Activated naive CD4-positive, alpha-beta T cell treated with anti-CD3 and anti-CD28 coated beads for 36 hours (primary cell): ENCODE results near the gene DAZAP1. TPM values are rescaled to one million over a fixed set of nuclear protein-coding genes. Genes with fewer than 3 reads are reported as not detected.

ENCODE experiments used
- CTCF ChIA-PET: fragments of 350-600 bp; sonication (Branson Sonifier 250); formaldehyde crosslinking; loops from one replicate; lab custom pipeline; 2021; ENCODE audit warnings: antibody characterized with exemption; lab: Charles Lee
- DNase-seq: peaks from one replicate; pipeline ENCODE4 v3.0.0-alpha.2; 2020
- H3K27ac Mint-ChIP-seq: one replicate; pipeline ENCODE4 v1.8.0; 2021; ENCODE audit warnings: mild to moderate bottlenecking, mixed read lengths
- H3K27me3 Mint-ChIP-seq: one replicate; pipeline ENCODE4 v1.8.0; 2021; ENCODE audit warnings: low read depth, mixed read lengths
- H3K36me3 Mint-ChIP-seq: one replicate; pipeline ENCODE4 v1.8.0; 2021; ENCODE audit warnings: low read depth, mixed read lengths
- H3K4me1 Mint-ChIP-seq: one replicate; pipeline ENCODE4 v1.8.0; 2021; ENCODE audit warnings: low read depth, mixed read lengths
- H3K4me3 Mint-ChIP-seq: one replicate; pipeline ENCODE4 v1.8.0; 2021; ENCODE audit warnings: mild to moderate bottlenecking, moderate library complexity, mixed read lengths
- H3K9me3 Mint-ChIP-seq: one replicate; pipeline ENCODE4 v1.8.0; 2021; ENCODE audit warnings: mixed read lengths
- intact Hi-C: fragments of 100-400 bp; cut with micrococcal nuclease; formaldehyde crosslinking; loops from one replicate; pipeline ENCODE4 v1.15.1; 2023
- total RNA-seq, 2 experiments: library from RNA; stranded (reverse); gene quantifications; one replicate each; pipeline ENCODE4 v1.2.3, GENCODE V29; 2021

DAZAP1 gene
- total RNA-seq, 2 experiments from 2014 or later, result 253 to 265 TPM

- Mint-ChIP-seq H3K4me1 (peaks cover 66% of the 10 kb centered on the region), H3K4me3 (peak overlapping the region; percentile 92), H3K27me3 (no peaks in the 10 kb centered on the region), H3K9me3 (no peaks in the 10 kb centered on the region), H3K27ac (peak overlapping the region; percentile 92), H3K36me3 (peaks cover 21% of the 10 kb centered on the region)
- CTCF ChIA-PET, result no interaction called here
- peak; percentile 37 for DNase-seq
- intact Hi-C loops, result no loop called here
These were observed 2.9 kb downstream of the DAZAP1 start for GRCh38 chr19:1410136-1410786.

GRCh38 chr19:1410789-1411188 lies 3.4 kb downstream of the DAZAP1 start:
- no peaks in the 10 kb centered on the region for H3K27me3 Mint-ChIP-seq
- DNase-seq, result no peak
- peaks cover 71% of the 10 kb centered on the region for H3K4me1 Mint-ChIP-seq
- H3K9me3 Mint-ChIP-seq, result no peaks in the 10 kb centered on the region
- intact Hi-C loops, result no loop called here
- H3K4me3 Mint-ChIP-seq, result peak overlapping the region; percentile 92
- peak overlapping the region; percentile 92 for H3K27ac Mint-ChIP-seq
- CTCF ChIA-PET, result no interaction called here
- H3K36me3 Mint-ChIP-seq, result peaks cover 24% of the 10 kb centered on the region

DNA sequence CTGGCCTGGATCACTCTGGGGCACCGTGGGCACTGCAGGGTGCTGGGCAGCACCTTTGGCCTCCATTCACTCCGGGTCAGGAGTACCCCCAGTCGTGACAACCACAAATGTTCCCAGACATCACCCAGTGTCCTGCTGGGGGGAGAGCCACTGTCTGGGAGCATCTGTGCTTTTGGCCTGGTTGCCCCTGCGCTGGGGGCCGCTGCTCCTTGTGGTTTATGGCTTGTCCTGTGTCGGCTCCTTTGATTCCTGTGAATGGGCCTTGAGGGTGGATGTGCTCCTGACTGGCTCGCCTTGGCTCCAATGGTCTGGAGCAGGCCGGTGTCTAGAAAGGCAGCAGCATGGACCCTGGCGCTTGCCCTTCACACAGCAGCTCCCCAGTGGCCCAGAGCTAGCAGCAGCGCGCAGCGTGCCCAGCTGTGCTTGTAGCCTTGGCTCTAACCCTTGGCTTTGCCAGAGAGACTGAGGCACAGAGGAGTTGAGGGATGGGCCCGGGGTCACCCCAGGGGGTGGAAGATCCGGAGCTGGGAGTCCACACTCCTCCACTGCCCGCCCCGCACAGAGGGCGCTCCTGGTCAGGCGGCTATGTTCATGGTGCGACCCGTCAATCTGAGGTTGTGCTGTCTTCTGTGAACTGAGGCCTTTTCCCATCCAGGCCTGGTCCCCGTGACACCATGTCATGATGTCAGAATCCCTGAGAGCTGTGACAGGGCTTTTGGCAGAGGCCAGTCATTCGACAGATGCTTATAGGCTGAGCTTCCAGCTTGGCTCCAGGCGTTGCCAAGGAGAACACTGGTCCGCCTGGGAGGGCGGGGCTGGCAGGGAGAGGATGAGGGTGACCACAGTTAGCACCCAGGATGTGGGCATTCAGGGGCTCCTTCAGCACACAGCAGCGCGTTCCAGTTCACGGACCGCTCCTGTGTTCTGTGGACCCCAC lies 4.1 kb downstream of the DAZAP1 start:
- DNase-seq, result no peak
- CTCF ChIA-PET, result no interaction called here
- H3K9me3 Mint-ChIP-seq, result no peaks in the 10 kb centered on the region
- H3K27ac Mint-ChIP-seq, result peak overlapping the region; percentile 73
- peaks cover 74% of the 10 kb centered on the region for H3K4me1 Mint-ChIP-seq
- no peaks in the 10 kb centered on the region for H3K27me3 Mint-ChIP-seq
- H3K36me3 Mint-ChIP-seq, result peaks cover 25% of the 10 kb centered on the region
- intact Hi-C loops, result no loop called here
- peak overlapping the region; percentile 27 for H3K4me3 Mint-ChIP-seq

GRCh38 chr19:1412323-1412923 lies 5.0 kb downstream of the DAZAP1 start:
- intact Hi-C loops, result no loop called here
- DNase-seq, result no peak
- no peak overlapping the region for H3K4me3 Mint-ChIP-seq
- H3K36me3 Mint-ChIP-seq, result peaks cover 28% of the 10 kb centered on the region
- H3K27me3 Mint-ChIP-seq, result no peaks in the 10 kb centered on the region
- no peaks in the 10 kb centered on the region for H3K9me3 Mint-ChIP-seq
- peak overlapping the region; percentile 73 for H3K27ac Mint-ChIP-seq
- CTCF ChIA-PET, result interaction anchor here (0.5 to 1.0 kb wide), 3 partner anchors 9 to 36 kb away, joined by 3 to 4 read pairs (median 3); no protein-coding TSS in a partner anchor
- peaks cover 75% of the 10 kb centered on the region for H3K4me1 Mint-ChIP-seq

- no peaks in the 10 kb centered on the region for H3K9me3 Mint-ChIP-seq
- no peak overlapping the region for H3K4me3 Mint-ChIP-seq
- peaks cover 78% of the 10 kb centered on the region for H3K4me1 Mint-ChIP-seq
These were observed 5.8 kb downstream of the DAZAP1 start for GRCh38 chr19:1412995-1413800.

GRCh38 chr19:1416014-1416841 lies 8.8 kb downstream of the DAZAP1 start:
- intact Hi-C loops, result no loop called here
- CTCF ChIA-PET, result interaction anchor here (0.8 kb wide), 1 partner anchor 418 kb away, joined by 4 read pairs; no protein-coding TSS in a partner anchor
- Mint-ChIP-seq H3K27ac (no peak overlapping the region), H3K4me1 (peaks cover 52% of the 10 kb centered on the region), H3K4me3 (no peak overlapping the region), H3K36me3 (peaks cover 25% of the 10 kb centered on the region), H3K9me3 (no peaks in the 10 kb centered on the region), H3K27me3 (no peaks in the 10 kb centered on the region)
- DNase-seq, result no peak

More at GRCh38 chr19:1412995-1413800, 5.8 kb downstream of the DAZAP1 start:
- Mint-ChIP-seq H3K27me3 (no peaks in the 10 kb centered on the region), H3K36me3 (peaks cover 31% of the 10 kb centered on the region), H3K27ac (peak overlapping the region; percentile 53)
- intact Hi-C loops, result no loop called here
- DNase-seq, result no peak
- CTCF ChIA-PET, result interaction anchor here (0.5 to 1.0 kb wide), 3 partner anchors 9 to 37 kb away, joined by 3 to 4 read pairs (median 3); no protein-coding TSS in a partner anchor

DNA sequence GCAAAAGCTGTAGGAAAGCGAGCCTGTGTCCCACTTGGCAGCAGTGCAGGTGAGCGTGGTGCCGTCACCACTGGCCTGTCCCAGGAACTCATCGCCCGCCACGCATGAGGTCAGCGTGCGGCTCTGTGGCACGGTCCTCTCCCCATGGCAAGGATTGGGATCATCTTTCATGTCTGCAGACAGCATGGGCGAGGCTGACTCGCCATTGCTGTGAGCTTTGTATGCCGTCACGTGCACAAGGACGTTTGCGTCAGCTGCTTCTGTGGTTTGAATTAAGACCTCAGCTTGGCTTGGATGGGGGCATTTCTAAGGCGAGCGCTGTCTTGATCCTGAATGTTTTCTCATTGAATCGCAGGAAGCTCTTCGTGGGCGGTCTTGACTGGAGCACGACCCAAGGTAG lies 9.8 kb downstream of the DAZAP1 start:
- no peaks in the 10 kb centered on the region for H3K27me3 Mint-ChIP-seq
- no peak for DNase-seq
- no peaks in the 10 kb centered on the region for H3K9me3 Mint-ChIP-seq
- intact Hi-C loops, result no loop called here
- peaks cover 43% of the 10 kb centered on the region for H3K4me1 Mint-ChIP-seq
- H3K36me3 Mint-ChIP-seq, result peaks cover 25% of the 10 kb centered on the region
- H3K4me3 Mint-ChIP-seq, result no peak overlapping the region
- no peak overlapping the region for H3K27ac Mint-ChIP-seq
- CTCF ChIA-PET, result no interaction called here

DNA sequence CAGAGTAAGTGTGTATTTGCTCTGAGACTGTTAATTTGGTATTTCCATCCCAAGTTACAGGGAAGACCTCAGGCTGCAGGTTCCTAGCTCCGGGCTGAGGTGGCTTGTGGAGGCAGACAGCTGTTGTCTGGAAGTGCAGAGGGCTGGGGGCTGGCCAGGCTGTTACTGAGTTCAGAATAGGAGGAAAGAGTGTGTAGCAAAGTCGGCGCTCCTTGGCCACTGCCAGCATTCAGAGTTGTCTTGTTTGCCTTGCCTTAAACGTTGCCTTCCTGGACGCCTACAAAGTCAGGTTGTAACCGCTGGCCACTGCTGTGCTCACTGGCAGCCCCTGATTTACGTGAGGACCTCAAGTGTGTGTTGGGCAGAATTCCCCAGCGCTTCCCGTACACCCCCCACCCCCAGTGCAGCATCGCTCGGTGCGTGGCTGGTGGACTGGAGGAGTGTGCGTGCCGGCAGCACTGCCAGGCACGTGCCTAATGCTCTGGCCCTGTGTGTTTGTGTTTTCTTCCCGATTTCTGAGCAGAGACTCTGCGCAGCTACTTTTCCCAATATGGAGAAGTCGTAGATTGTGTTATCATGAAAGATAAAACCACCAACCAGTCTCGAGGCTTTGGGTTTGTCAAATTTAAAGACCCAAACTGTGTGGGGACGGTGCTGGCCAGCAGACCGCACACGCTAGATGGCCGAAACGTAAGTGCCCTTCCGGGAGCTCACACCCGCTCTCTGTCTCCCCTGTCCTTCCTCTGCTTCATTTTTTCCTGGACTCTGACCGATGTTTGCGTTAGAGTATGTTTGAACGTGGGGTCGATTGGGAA lies 10.5 kb downstream of the DAZAP1 start:
- H3K27ac Mint-ChIP-seq, result no peak overlapping the region
- H3K27me3 Mint-ChIP-seq, result no peaks in the 10 kb centered on the region
- peaks cover 38% of the 10 kb centered on the region for H3K4me1 Mint-ChIP-seq
- intact Hi-C loops, result no loop called here
- no peak overlapping the region for H3K4me3 Mint-ChIP-seq
- no peaks in the 10 kb centered on the region for H3K9me3 Mint-ChIP-seq
- CTCF ChIA-PET, result no interaction called here
- peaks cover 29% of the 10 kb centered on the region for H3K36me3 Mint-ChIP-seq
- DNase-seq, result no peak

GRCh38 chr19:1418496-1418775 lies 11.1 kb downstream of the DAZAP1 start:
- intact Hi-C loops, result no loop called here
- H3K4me3 Mint-ChIP-seq, result no peak overlapping the region
- no peaks in the 10 kb centered on the region for H3K9me3 Mint-ChIP-seq
- no peak for DNase-seq
- peaks cover 32% of the 10 kb centered on the region for H3K4me1 Mint-ChIP-seq
- CTCF ChIA-PET, result no interaction called here
- H3K36me3 Mint-ChIP-seq, result peaks cover 30% of the 10 kb centered on the region
- H3K27me3 Mint-ChIP-seq, result no peaks in the 10 kb centered on the region
- H3K27ac Mint-ChIP-seq, result no peak overlapping the region

- intact Hi-C loops, result no loop called here
- H3K27ac Mint-ChIP-seq, result no peak overlapping the region
- H3K4me1 Mint-ChIP-seq, result peaks cover 25% of the 10 kb centered on the region
- no peak overlapping the region for H3K4me3 Mint-ChIP-seq
- H3K9me3 Mint-ChIP-seq, result no peaks in the 10 kb centered on the region
- DNase-seq, result no peak
- H3K36me3 Mint-ChIP-seq, result peaks cover 33% of the 10 kb centered on the region
- CTCF ChIA-PET, result interaction anchor here (1.0 kb wide), 1 partner anchor 140 kb away, joined by 3 read pairs; no protein-coding TSS in a partner anchor
- no peaks in the 10 kb centered on the region for H3K27me3 Mint-ChIP-seq
These were observed 11.8 kb downstream of the DAZAP1 start for GRCh38 chr19:1418951-1419738.
